ENCODE data around the gene EMP2. TPM values are rescaled to one million over a fixed set of nuclear protein-coding genes. Genes with fewer than 3 reads are reported as not detected.

Gene EMP2
- total RNA-seq, 1 donor from 2014 or later = 70.7 TPM

DNA sequence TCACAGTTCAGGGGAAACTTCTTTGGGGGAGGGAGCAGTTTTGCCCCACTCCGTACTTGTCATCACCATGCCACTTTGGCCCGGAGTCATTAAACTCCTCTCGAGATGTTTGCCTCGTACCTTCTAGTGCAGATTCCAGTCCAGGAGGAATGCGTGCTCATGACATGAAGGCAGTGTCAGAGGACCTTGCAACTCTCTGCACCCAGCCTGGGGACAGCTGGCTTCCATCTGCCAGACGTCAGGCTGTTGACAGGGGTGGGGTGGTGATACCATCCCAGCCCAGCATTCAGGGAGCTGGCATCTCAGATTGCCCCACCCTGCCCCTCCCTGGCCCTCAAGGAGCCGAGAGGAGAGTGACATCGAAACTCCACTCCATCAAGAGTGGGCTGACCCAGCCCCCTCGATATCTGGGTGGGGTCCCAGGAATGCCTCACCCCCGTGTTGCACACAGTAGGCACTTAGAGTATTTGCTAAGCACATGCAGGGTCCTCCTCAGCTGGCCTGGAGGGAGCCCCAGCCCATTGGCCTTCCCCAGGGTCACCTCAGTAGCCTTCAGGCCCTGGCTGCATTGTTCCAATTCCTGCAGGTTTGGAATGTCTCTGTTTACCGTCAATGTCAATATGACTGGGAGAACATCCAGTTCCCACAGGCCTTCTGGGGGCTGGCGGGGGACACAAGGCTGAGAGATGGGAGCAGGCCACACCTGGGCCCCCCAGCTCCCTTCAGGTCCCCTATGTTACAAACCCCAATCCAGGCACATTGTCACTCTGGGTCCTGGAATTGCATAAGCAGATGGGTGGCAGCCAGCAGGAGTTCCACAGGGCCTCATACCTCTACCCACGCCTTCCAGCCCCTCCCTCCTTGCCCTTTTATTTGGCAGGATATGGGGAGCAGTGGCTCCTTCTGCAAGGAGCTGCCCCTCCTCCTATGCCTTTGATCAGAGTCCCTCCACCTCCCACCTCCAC is 21.3 kb upstream of the EMP2 start:
- no peak overlapping the region for H3K27ac ChIP-seq
- no peaks in the 10 kb centered on the region for H3K27me3 ChIP-seq
- intact Hi-C loops (cut with DNase I) = loop anchor here (10.0 kb wide), 1 partner anchor 1897 kb away; no protein-coding TSS in a partner anchor
- no peaks in the 10 kb centered on the region for H3K36me3 ChIP-seq
- TF ChIP-seq, protein P1, sequence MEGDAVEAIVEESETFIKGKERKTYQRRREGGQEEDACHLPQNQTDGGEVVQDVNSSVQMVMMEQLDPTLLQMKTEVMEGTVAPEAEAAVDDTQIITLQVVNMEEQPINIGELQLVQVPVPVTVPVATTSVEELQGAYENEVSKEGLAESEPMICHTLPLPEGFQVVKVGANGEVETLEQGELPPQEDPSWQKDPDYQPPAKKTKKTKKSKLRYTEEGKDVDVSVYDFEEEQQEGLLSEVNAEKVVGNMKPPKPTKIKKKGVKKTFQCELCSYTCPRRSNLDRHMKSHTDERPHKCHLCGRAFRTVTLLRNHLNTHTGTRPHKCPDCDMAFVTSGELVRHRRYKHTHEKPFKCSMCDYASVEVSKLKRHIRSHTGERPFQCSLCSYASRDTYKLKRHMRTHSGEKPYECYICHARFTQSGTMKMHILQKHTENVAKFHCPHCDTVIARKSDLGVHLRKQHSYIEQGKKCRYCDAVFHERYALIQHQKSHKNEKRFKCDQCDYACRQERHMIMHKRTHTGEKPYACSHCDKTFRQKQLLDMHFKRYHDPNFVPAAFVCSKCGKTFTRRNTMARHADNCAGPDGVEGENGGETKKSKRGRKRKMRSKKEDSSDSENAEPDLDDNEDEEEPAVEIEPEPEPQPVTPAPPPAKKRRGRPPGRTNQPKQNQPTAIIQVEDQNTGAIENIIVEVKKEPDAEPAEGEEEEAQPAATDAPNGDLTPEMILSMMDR (IDR thresholded peaks at IDR 0.05) = no peak
- no peak for TF ChIP-seq POLR2A (IDR thresholded peaks at IDR 0.05)
- H3K4me3 ChIP-seq = no peak overlapping the region
- H3K4me1 ChIP-seq = peaks cover 28% of the 10 kb centered on the region
- no peak for DNase-seq (ENCODE audit: extremely low spot score in 2 of 2)
- H3K9me3 ChIP-seq = no peaks in the 10 kb centered on the region

DNA sequence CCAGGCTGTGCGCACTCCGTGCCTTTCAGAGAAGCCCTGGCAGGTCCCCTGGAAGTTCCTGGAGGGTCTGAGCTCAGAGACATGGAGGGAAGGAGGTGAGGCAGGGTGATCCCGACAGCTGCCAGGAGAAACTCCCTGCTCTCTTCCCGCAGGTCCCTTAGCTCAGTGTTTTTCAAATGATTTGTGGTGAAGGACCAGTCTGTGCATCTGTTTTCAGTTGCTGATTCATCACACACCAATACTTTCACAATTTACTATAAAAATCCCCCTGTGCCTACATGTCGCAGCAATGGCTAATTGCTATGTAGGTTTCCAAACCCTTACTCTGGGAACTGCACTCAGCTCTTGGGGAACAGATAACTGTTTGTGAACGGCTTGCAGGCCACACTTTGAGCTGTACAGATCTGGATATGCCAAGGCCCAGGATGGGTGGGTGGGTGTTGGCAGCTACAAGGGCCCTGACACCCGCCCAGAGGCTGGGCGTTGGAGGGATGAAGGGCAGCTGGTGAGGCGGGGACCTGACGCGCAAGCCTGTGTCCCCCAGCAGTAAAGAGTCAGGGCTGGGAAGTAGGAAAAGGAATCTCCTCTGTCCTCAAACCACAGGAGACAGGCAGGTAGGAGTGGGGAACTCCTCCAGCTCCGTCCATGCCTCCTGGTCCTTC is 20.5 kb upstream of the EMP2 start:
- no peak overlapping the region for H3K4me3 ChIP-seq
- TF ChIP-seq POLR2A (IDR thresholded peaks at IDR 0.05) (no peak), POLR2AphosphoS5 (IDR thresholded peaks at IDR 0.05; ENCODE audit: insufficient read depth in 1 of 2, low read depth in 1 of 2) (no peak)
- TF ChIP-seq, protein P1 (IDR thresholded peaks at IDR 0.05) = no peak
- H3K9me3 ChIP-seq = no peaks in the 10 kb centered on the region
- H3K27ac ChIP-seq = no peak overlapping the region
- H3K4me1 ChIP-seq = peaks cover 28% of the 10 kb centered on the region
- intact Hi-C loops (cut with DNase I) = loop anchor here (10.0 kb wide), 1 partner anchor 1896 kb away; no protein-coding TSS in a partner anchor
- DNase-seq (ENCODE audit: extremely low spot score in 2 of 2) = no peak
- no peaks in the 10 kb centered on the region for H3K27me3 ChIP-seq
- H3K36me3 ChIP-seq = no peaks in the 10 kb centered on the region

DNA sequence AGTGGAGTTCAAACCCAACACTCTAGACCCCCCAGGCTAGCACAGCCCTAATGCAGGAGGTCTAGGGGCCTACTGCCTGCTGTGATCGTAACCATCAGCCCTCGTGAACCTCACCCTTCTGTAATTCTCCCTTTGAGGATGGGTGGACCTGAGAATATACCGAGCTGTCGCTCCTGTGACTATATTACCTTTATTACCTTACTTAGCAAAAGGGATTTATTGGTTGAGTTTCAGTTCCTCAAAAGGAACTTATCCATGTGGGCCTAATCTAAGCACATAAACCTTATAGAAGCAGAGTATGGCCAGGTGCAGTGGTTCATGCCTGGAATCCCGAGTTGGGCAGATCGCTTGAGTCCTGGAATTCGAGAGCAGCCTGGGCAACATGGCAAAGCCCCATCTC is 19.2 kb upstream of the EMP2 start:
- H3K4me1 ChIP-seq = peaks cover 35% of the 10 kb centered on the region
- DNase-seq (ENCODE audit: extremely low spot score in 2 of 2) = no peak
- intact Hi-C loops (cut with DNase I) = loop anchor here (10.0 kb wide), 1 partner anchor 1895 kb away; no protein-coding TSS in a partner anchor
- H3K4me3 ChIP-seq = no peak overlapping the region
- H3K27ac ChIP-seq = no peak overlapping the region
- no peaks in the 10 kb centered on the region for H3K9me3 ChIP-seq
- no peak for TF ChIP-seq POLR2AphosphoS5 (IDR thresholded peaks at IDR 0.05; ENCODE audit: insufficient read depth in 1 of 2, low read depth in 1 of 2)
- TF ChIP-seq, protein P1 (IDR thresholded peaks at IDR 0.05) = no peak
- TF ChIP-seq POLR2A (IDR thresholded peaks at IDR 0.05) = no peak
- H3K27me3 ChIP-seq = no peaks in the 10 kb centered on the region
- H3K36me3 ChIP-seq = no peaks in the 10 kb centered on the region

DNA sequence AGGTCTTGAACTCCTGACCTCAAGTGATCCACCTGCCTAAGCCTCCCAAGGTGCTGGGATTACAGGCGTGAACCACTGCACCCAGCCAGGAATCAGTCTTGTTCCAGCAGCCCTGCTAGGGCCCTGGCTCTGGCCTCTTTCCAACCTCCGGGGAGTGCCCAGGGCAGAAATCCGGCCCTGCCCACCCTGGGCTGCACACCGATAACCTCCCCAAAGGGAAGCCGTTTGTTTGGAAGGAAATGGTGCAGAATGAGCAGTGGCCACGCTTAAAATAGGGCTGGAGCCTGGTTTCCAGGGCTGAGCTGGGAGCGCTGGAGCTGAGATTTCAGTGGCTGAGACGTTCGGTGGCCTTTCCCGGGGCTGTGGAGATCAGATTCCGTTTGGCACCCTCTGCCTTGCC is 17.8 kb upstream of the EMP2 start:
- no peak for DNase-seq (ENCODE audit: extremely low spot score in 2 of 2)
- Histone ChIP-seq H3K9me3 (no peaks in the 10 kb centered on the region), H3K27ac (no peak overlapping the region), H3K36me3 (no peaks in the 10 kb centered on the region), H3K4me1 (peaks cover 36% of the 10 kb centered on the region), H3K4me3 (no peak overlapping the region), H3K27me3 (no peaks in the 10 kb centered on the region)
- TF ChIP-seq POLR2A (IDR thresholded peaks at IDR 0.05) (no peak), POLR2AphosphoS5 (IDR thresholded peaks at IDR 0.05; ENCODE audit: insufficient read depth in 1 of 2, low read depth in 1 of 2) (peak; percentile 21 to 49)
- intact Hi-C loops (cut with DNase I) = no loop called here

DNA sequence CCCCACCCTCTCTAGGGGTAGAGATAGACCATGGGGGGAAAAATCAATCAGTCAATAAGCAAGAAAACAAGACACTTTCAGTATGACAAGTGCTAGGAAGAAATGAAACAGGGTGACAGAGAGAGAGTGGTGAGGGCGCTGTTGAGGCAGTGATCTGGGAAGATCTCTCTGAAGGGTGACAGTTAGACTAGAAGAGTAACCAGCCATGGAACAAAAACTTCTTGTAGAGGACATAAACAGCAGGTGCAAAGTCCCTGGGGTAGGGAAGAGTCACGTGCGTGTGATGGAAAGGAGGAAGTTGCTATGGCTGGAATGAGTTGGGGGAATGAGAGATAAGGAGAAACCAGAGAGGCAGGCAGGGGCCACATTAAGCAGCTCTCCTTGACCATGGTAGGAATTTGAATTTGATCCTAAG is 16.8 kb upstream of the EMP2 start:
- Histone ChIP-seq H3K9me3 (no peaks in the 10 kb centered on the region), H3K27ac (no peak overlapping the region), H3K27me3 (no peaks in the 10 kb centered on the region), H3K4me3 (no peak overlapping the region), H3K4me1 (peaks cover 35% of the 10 kb centered on the region), H3K36me3 (no peaks in the 10 kb centered on the region)
- intact Hi-C loops (cut with DNase I) = no loop called here
- TF ChIP-seq, protein P1 (IDR thresholded peaks at IDR 0.05) = no peak
- TF ChIP-seq POLR2AphosphoS5 (IDR thresholded peaks at IDR 0.05; ENCODE audit: insufficient read depth in 1 of 2, low read depth in 1 of 2) (no peak), POLR2A (IDR thresholded peaks at IDR 0.05) (no peak)
- DNase-seq (ENCODE audit: extremely low spot score in 2 of 2) = no peak

All from vagina (tissue), 2 donors.